MM.1S (cell line): Measurements from ENCODE around the gene EGFL8.

Source experiments
- EZH2phosphoT487 ChIP-seq: fragments of 300-600 bp; sonication (generic); IDR thresholded peaks from 2 replicates; pipeline ENCODE4 v1.6.1; 2018; ENCODE audit warnings: antibody characterized with exemption, low read length
- TF ChIP-seq, protein P1 (sequence below): fragments of 300-600 bp; sonication (generic); IDR thresholded peaks from 2 replicates; pipeline ENCODE4 v1.5.1; 2016; ENCODE audit warnings: antibody characterized with exemption, low read length, mixed read lengths

DNA sequence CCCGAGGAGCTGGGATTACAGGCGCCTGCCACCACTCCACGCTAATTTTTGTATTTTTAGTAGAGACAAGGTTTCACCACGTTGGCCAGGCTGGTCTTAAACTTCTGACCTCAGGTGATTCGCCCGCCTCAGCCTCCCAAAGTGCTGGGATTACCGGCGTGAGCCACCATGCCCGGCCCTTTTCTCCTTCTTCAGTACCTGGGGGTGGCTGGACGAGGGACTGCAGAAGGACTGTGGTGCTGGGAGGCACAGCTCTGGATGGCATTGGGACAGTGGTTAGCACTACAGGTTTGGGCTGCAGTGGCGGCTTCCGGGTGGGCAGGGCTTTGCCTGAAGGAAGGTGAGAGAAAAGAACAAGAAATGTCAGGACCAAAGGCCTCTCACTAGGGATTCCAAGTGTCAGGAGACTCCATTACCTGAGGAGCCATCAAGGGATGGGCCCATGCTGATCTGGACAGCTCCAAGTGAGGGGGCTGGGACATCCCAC is 43.8 kb upstream of the EGFL8 start:
- TF ChIP-seq EZH2phosphoT487, result no peak
- TF ChIP-seq, protein P1, sequence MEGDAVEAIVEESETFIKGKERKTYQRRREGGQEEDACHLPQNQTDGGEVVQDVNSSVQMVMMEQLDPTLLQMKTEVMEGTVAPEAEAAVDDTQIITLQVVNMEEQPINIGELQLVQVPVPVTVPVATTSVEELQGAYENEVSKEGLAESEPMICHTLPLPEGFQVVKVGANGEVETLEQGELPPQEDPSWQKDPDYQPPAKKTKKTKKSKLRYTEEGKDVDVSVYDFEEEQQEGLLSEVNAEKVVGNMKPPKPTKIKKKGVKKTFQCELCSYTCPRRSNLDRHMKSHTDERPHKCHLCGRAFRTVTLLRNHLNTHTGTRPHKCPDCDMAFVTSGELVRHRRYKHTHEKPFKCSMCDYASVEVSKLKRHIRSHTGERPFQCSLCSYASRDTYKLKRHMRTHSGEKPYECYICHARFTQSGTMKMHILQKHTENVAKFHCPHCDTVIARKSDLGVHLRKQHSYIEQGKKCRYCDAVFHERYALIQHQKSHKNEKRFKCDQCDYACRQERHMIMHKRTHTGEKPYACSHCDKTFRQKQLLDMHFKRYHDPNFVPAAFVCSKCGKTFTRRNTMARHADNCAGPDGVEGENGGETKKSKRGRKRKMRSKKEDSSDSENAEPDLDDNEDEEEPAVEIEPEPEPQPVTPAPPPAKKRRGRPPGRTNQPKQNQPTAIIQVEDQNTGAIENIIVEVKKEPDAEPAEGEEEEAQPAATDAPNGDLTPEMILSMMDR, result no peak
